Panc1 (cell line): Measurements from ENCODE around the gene TMEFF2. TPM values are rescaled to one million over a fixed set of nuclear protein-coding genes. Genes with fewer than 3 reads are reported as not detected.

Experiments used
- ATAC-seq: fragments of 200-7000 bp; cut with Tn5 transposase; 2 replicates; pipeline ENCODE4 v1.9.1; 2020; ENCODE audit warnings: mild to moderate bottlenecking, moderate library complexity
- BruUV-seq: library from RNA; stranded (reverse); fragments of 400-500 nt; replicated peaks from 2 replicates; lab custom pipeline; 2021; lab: Mats Ljungman, UMichigan
- CTCF ChIA-PET: fragments of 300-600 bp; sonication (Branson Sonifier 250); formaldehyde crosslinking; loops from one replicate; lab custom pipeline; 2022; ENCODE audit warnings: antibody characterized with exemption; lab: Charles Lee
- POLR2A ChIA-PET: fragments of 300-600 bp; sonication (Branson Sonifier 250); formaldehyde crosslinking; loops from one replicate; lab custom pipeline; 2022; ENCODE audit warnings: antibody characterized with exemption; lab: Charles Lee
- DNase-seq: peaks from one replicate; pipeline ENCODE4 v3.0.0-alpha.2; 2010; ENCODE audit warnings: low read depth, low spot score
- H3K27ac ChIP-seq: 2 replicates; pipeline ENCODE4 v1.5.1; 2011; ENCODE audit warnings: mild to moderate bottlenecking, low read length, inconsistent platforms
- H3K27me3 ChIP-seq: fragments of 200-500 bp; sonication (Bioruptor generic); 2 replicates; pipeline ENCODE4 v1.6.0; 2014; ENCODE audit warnings: low read length, inconsistent platforms; ENCODE audit not compliant: control insufficient read depth, insufficient read depth
- H3K36me3 ChIP-seq: fragments of 200-500 bp; sonication (Bioruptor generic); 2 replicates; pipeline ENCODE4 v1.5.1; 2014; ENCODE audit warnings: inconsistent platforms, mild to moderate bottlenecking, low read length, moderate library complexity; ENCODE audit not compliant: control insufficient read depth, insufficient read depth
- H3K4me1 ChIP-seq: 2 replicates; pipeline ENCODE4 v1.5.1; 2011; ENCODE audit warnings: inconsistent platforms, mild to moderate bottlenecking, low read length, moderate library complexity; ENCODE audit not compliant: control insufficient read depth, insufficient read depth
- H3K4me3 ChIP-seq, 2 experiments: 2 replicates each; pipeline ENCODE4 v1.5.1; 2011 to 2012; ENCODE audit warnings: low read depth in 2 of 2, low read length in 2 of 2, mild to moderate bottlenecking in 2 of 2, inconsistent platforms in 1 of 2, moderate library complexity in 1 of 2
- H3K9me3 ChIP-seq: fragments of 200-500 bp; sonication (Bioruptor generic); 2 replicates; pipeline ENCODE4 v1.5.1; 2014; ENCODE audit warnings: low read depth, mild to moderate bottlenecking, inconsistent platforms, low read length, moderate library complexity; ENCODE audit not compliant: control insufficient read depth, insufficient read depth
- POLR2AphosphoS5 ChIP-seq: IDR thresholded peaks from 2 replicates; pipeline ENCODE4 v1.6.1; 2012; ENCODE audit warnings: mild to moderate bottlenecking, low read depth, low read length, moderate library complexity
- SIN3A ChIP-seq: IDR thresholded peaks from 2 replicates; pipeline ENCODE4 v1.6.1; 2012; ENCODE audit warnings: low read depth, mild to moderate bottlenecking, low read length, moderate library complexity, borderline replicate concordance; ENCODE audit not compliant: insufficient read depth
- TCF7L2 ChIP-seq: IDR thresholded peaks from 2 replicates; pipeline ENCODE4 v1.6.1; 2011; ENCODE audit warnings: mild to moderate bottlenecking, low read depth, low read length, inconsistent platforms
- in situ Hi-C: cut with HindIII; loops from 2 replicates; pipeline ENCODE4 v1.10.0; 2016; ENCODE audit warnings: low sequenced_read_pairs, low pct_unique_long_range_greater_than_20kb
- intact Hi-C: fragments of 100-400 bp; cut with micrococcal nuclease; formaldehyde crosslinking; loops from one replicate; pipeline ENCODE4 v1.10.0; 2022; ENCODE audit not compliant: unreplicated experiment
- total RNA-seq: library from RNA; stranded (reverse); gene quantifications from one replicate; pipeline ENCODE4 v1.2.1, GENCODE V29; 2021; ENCODE audit not compliant: unreplicated experiment
- TF ChIP-seq, protein P1 (sequence below): fragments of 450-650 bp; IDR thresholded peaks from 2 replicates; pipeline ENCODE4 v1.5.1; 2017; ENCODE audit warnings: mild to moderate bottlenecking
- TF ChIP-seq, protein P2 (sequence below), 2 experiments: IDR thresholded peaks; 2 replicates each; pipeline ENCODE4 v1.6.1; 2011 to 2012; ENCODE audit warnings: low read depth in 2 of 2, control low read depth in 1 of 2, low read length in 1 of 2, mild to moderate bottlenecking in 1 of 2, moderate library complexity in 1 of 2; ENCODE audit not compliant: insufficient read depth in 1 of 2

Gene TMEFF2
- total RNA-seq, 1 experiment from 2014 or later: 1.5 TPM

DNA sequence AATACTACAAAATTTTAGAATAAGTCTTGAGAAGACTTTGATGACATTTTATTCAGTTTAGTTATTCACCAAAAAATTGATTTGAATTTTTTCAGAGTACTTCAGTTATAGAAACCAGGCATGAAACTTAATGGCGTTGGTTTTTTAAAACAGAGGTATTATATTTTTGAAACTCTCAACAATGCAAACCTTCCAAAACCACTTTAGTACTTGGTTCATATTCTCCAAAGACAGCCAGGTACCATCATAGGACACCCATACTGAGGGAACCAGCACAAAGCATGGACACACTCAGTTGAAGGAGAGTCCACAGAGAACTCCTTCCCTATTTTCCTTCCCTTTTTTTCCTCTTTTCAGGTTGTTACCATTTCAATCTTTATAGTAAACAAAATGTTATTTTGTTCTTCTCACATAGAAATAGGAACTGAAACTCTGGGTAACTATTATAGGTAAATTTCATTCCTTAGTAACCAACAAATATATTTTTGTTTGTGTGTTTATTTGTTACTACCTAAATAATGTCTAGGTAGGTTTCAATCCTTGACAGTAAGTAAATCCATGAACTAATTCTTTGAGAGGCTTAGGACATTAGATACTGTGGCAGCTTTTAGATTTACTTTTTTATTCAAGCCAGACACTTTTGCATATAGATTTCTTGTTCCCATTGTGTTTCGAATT is 95.8 kb downstream of the TMEFF2 start:
- Histone ChIP-seq H3K27ac (no peak overlapping the region), H3K9me3 (no peaks in the 10 kb centered on the region), H3K4me1 (no peaks in the 10 kb centered on the region), H3K27me3 (no peaks in the 10 kb centered on the region), H3K4me3 (no peak overlapping the region), H3K36me3 (no peaks in the 10 kb centered on the region)
- no peak for DNase-seq
- in situ Hi-C loops: no loop called here
- TF ChIP-seq TCF7L2 (no peak), POLR2AphosphoS5 (no peak), SIN3A (no peak)
- TF ChIP-seq, protein P1, sequence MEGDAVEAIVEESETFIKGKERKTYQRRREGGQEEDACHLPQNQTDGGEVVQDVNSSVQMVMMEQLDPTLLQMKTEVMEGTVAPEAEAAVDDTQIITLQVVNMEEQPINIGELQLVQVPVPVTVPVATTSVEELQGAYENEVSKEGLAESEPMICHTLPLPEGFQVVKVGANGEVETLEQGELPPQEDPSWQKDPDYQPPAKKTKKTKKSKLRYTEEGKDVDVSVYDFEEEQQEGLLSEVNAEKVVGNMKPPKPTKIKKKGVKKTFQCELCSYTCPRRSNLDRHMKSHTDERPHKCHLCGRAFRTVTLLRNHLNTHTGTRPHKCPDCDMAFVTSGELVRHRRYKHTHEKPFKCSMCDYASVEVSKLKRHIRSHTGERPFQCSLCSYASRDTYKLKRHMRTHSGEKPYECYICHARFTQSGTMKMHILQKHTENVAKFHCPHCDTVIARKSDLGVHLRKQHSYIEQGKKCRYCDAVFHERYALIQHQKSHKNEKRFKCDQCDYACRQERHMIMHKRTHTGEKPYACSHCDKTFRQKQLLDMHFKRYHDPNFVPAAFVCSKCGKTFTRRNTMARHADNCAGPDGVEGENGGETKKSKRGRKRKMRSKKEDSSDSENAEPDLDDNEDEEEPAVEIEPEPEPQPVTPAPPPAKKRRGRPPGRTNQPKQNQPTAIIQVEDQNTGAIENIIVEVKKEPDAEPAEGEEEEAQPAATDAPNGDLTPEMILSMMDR: no peak
- TF ChIP-seq, protein P2, sequence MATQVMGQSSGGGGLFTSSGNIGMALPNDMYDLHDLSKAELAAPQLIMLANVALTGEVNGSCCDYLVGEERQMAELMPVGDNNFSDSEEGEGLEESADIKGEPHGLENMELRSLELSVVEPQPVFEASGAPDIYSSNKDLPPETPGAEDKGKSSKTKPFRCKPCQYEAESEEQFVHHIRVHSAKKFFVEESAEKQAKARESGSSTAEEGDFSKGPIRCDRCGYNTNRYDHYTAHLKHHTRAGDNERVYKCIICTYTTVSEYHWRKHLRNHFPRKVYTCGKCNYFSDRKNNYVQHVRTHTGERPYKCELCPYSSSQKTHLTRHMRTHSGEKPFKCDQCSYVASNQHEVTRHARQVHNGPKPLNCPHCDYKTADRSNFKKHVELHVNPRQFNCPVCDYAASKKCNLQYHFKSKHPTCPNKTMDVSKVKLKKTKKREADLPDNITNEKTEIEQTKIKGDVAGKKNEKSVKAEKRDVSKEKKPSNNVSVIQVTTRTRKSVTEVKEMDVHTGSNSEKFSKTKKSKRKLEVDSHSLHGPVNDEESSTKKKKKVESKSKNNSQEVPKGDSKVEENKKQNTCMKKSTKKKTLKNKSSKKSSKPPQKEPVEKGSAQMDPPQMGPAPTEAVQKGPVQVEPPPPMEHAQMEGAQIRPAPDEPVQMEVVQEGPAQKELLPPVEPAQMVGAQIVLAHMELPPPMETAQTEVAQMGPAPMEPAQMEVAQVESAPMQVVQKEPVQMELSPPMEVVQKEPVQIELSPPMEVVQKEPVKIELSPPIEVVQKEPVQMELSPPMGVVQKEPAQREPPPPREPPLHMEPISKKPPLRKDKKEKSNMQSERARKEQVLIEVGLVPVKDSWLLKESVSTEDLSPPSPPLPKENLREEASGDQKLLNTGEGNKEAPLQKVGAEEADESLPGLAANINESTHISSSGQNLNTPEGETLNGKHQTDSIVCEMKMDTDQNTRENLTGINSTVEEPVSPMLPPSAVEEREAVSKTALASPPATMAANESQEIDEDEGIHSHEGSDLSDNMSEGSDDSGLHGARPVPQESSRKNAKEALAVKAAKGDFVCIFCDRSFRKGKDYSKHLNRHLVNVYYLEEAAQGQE (IDR thresholded peaks at IDR 0.05; ENCODE audit: insufficient read depth in 1 of 2, low read depth in 2 of 2, low read length in 1 of 2): no peak
- intact Hi-C loops: no loop called here
- ChIA-PET POLR2A (no interaction called here), CTCF (no interaction called here)
- no TSS peak for BruUV-seq
- no peak for ATAC-seq

DNA sequence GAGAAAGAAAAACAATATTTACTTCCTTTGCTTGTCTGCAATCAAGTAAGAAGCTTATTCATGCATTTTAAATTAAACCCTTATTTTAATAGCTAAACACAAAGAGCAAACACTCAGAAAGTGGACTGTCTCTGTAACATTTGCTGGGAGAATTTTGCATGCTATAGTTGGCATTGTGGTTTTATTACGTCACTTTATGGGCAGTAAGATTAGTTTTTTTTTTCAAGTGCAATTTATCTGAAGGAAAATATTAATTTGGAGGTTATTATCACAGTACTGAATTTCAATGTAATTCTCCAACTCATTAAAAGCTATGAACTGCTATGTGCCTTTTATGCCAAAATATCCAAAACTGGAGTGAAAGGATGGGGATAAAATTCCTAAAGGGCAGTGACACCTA is 103.3 kb downstream of the TMEFF2 start:
- in situ Hi-C loops (no loop called here), intact Hi-C loops (no loop called here)
- ChIA-PET POLR2A (interaction anchor here (0.7 kb wide), 1 partner anchor 37 kb away, joined by 9 read pairs; no protein-coding TSS in a partner anchor), CTCF (no interaction called here)
- no peaks in the 10 kb centered on the region for H3K4me1 ChIP-seq
- no peaks in the 10 kb centered on the region for H3K9me3 ChIP-seq
- H3K36me3 ChIP-seq: no peaks in the 10 kb centered on the region
- no peaks in the 10 kb centered on the region for H3K27me3 ChIP-seq
- no peak overlapping the region for H3K27ac ChIP-seq
- no peak overlapping the region for H3K4me3 ChIP-seq
- ATAC-seq: no peak
- no peak for TF ChIP-seq POLR2AphosphoS5
- TF ChIP-seq, protein P1: no peak
- TF ChIP-seq, protein P2 (IDR thresholded peaks at IDR 0.05; ENCODE audit: insufficient read depth in 1 of 2, low read depth in 2 of 2, low read length in 1 of 2): no peak
- TF ChIP-seq SIN3A: no peak
- TF ChIP-seq TCF7L2: no peak
- BruUV-seq: no TSS peak
- no peak for DNase-seq
